ENCODE results near the gene TECPR2.

TECPR2 gene

DNA sequence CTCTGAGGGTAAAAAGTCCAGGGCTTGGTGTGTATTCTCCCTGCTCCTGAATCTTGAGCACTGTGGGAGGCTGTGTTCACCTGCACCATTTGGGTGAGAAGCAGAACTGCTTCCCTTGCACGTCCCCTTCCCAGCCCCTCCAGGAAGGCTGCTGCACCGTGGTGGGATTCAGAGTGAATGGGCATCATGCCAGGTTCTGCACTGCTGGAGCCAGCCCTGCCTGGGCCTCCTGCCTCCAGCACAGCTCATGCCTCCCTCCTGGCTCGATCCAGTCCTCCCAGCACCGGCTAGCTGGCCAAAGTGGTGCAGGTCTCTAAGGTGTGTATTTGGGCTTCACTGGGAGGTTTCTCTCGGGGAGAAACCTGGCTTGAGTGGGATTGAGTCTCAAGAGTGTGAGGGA, 92.0 kb downstream of the TECPR2 start:
- no peaks in the 10 kb centered on the region for H3K4me1 ChIP-seq
- H2AFZ ChIP-seq: no peak overlapping the region
- H3K27ac ChIP-seq: no peak overlapping the region
- H3K27me3 ChIP-seq (ENCODE audit: control insufficient read depth, insufficient read depth, low read length): no peaks in the 10 kb centered on the region
- no peak for TF ChIP-seq CTCF (IDR thresholded peaks at IDR 0.05)
- no peak overlapping the region for H3K9ac ChIP-seq
- no peak overlapping the region for H3K4me2 ChIP-seq (ENCODE audit: low read length)
- H3K36me3 ChIP-seq (ENCODE audit: control insufficient read depth, insufficient read depth, low read length): no peaks in the 10 kb centered on the region
- no peaks in the 10 kb centered on the region for H3K9me3 ChIP-seq (ENCODE audit: control insufficient read depth, low read length)
- no peak overlapping the region for H3K4me3 ChIP-seq (ENCODE audit: low read depth, low read length)
- H3K79me2 ChIP-seq: no peaks in the 10 kb centered on the region

DNA sequence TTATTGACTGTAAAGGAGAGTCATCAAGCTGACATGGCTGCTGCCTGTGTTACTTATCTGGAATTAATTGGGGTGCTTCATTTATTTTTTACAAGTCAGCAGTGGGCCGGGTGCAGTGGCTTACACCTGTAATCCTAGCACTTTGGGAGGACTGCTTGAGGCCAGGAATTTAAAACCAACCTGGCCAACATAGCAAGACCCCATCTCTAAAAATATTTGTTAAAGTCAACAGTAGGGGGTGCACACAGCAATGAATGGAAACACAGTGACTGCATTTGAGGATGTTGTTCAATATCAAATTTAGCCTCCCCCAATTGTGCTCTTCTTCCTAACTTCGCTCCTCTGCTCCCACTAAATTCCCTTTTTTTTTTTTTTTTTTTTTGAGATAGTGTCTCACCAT, 94.8 kb downstream of the TECPR2 start:
- Histone ChIP-seq H3K9me3 (ENCODE audit: control insufficient read depth, low read length) (no peaks in the 10 kb centered on the region), H3K79me2 (no peaks in the 10 kb centered on the region), H3K27ac (no peak overlapping the region), H3K27me3 (ENCODE audit: control insufficient read depth, insufficient read depth, low read length) (no peaks in the 10 kb centered on the region), H3K4me1 (no peaks in the 10 kb centered on the region), H3K9ac (no peak overlapping the region), H3K4me3 (ENCODE audit: low read depth, low read length) (no peak overlapping the region), H2AFZ (no peak overlapping the region), H3K4me2 (ENCODE audit: low read length) (no peak overlapping the region), H3K36me3 (ENCODE audit: control insufficient read depth, insufficient read depth, low read length) (no peaks in the 10 kb centered on the region)
- no peak for TF ChIP-seq CTCF (IDR thresholded peaks at IDR 0.05)

GRCh38 chr14:102461490-102462338, 99.0 kb downstream of the TECPR2 start:
- no peaks in the 10 kb centered on the region for H3K36me3 ChIP-seq (ENCODE audit: control insufficient read depth, insufficient read depth, low read length)
- H3K9me3 ChIP-seq (ENCODE audit: control insufficient read depth, low read length): no peaks in the 10 kb centered on the region
- no peaks in the 10 kb centered on the region for H3K27me3 ChIP-seq (ENCODE audit: control insufficient read depth, insufficient read depth, low read length)
- no peak overlapping the region for H3K4me3 ChIP-seq (ENCODE audit: low read depth, low read length)
- H2AFZ ChIP-seq: no peak overlapping the region
- H3K27ac ChIP-seq: no peak overlapping the region
- H3K79me2 ChIP-seq: no peaks in the 10 kb centered on the region
- no peaks in the 10 kb centered on the region for H3K4me1 ChIP-seq
- no peak overlapping the region for H3K4me2 ChIP-seq (ENCODE audit: low read length)
- TF ChIP-seq CTCF (IDR thresholded peaks at IDR 0.05): no peak
- H3K9ac ChIP-seq: no peak overlapping the region

- Histone ChIP-seq H3K36me3 (ENCODE audit: control insufficient read depth, insufficient read depth, low read length) (no peaks in the 10 kb centered on the region), H3K4me1 (no peaks in the 10 kb centered on the region), H3K27me3 (ENCODE audit: control insufficient read depth, insufficient read depth, low read length) (no peaks in the 10 kb centered on the region), H3K9ac (no peak overlapping the region), H3K4me2 (ENCODE audit: low read length) (no peak overlapping the region), H2AFZ (no peak overlapping the region), H3K79me2 (no peaks in the 10 kb centered on the region), H3K9me3 (ENCODE audit: control insufficient read depth, low read length) (no peaks in the 10 kb centered on the region), H3K4me3 (ENCODE audit: low read depth, low read length) (no peak overlapping the region), H3K27ac (no peak overlapping the region)
- no peak for TF ChIP-seq CTCF (IDR thresholded peaks at IDR 0.05)
These were observed 99.7 kb downstream of the TECPR2 start for GRCh38 chr14:102462391-102462790.

GRCh38 chr14:102464006-102464405, 101.3 kb downstream of the TECPR2 start:
- no peaks in the 10 kb centered on the region for H3K27me3 ChIP-seq (ENCODE audit: control insufficient read depth, insufficient read depth, low read length)
- H3K4me3 ChIP-seq (ENCODE audit: low read depth, low read length): no peak overlapping the region
- TF ChIP-seq CTCF (IDR thresholded peaks at IDR 0.05): no peak
- no peak overlapping the region for H3K27ac ChIP-seq
- H3K79me2 ChIP-seq: no peaks in the 10 kb centered on the region
- no peak overlapping the region for H3K4me2 ChIP-seq (ENCODE audit: low read length)
- no peaks in the 10 kb centered on the region for H3K4me1 ChIP-seq
- no peak overlapping the region for H3K9ac ChIP-seq
- no peaks in the 10 kb centered on the region for H3K9me3 ChIP-seq (ENCODE audit: control insufficient read depth, low read length)
- no peaks in the 10 kb centered on the region for H3K36me3 ChIP-seq (ENCODE audit: control insufficient read depth, insufficient read depth, low read length)
- no peak overlapping the region for H2AFZ ChIP-seq
